GM12878 (cell line): ENCODE results near the gene CREG2. TPM values are rescaled to one million over a fixed set of nuclear protein-coding genes. Genes with fewer than 3 reads are reported as not detected.

Source experiments
- ATAC-seq: fragments of 200-7000 bp; cut with Tn5 transposase; 3 replicates; pipeline ENCODE4 v1.9.1; 2020; ENCODE audit warnings: mild to moderate bottlenecking, moderate library complexity
- BruUV-seq: library from RNA; stranded (reverse); fragments of 400-500 nt; replicated peaks from 2 replicates; lab custom pipeline; 2021; lab: Mats Ljungman, UMichigan
- CTCF ChIA-PET: fragments of 300-600 bp; sonication (Branson Sonifier 250); formaldehyde crosslinking; extraction: SDS; loops from one replicate; lab custom pipeline; 2021; ENCODE audit warnings: inconsistent platforms; lab: Yijun Ruan, JAX
- POLR2A ChIA-PET: fragments of 350-600 bp; formaldehyde crosslinking; extraction: SDS; loops from one replicate; lab custom pipeline; 2021; ENCODE audit warnings: inconsistent platforms; lab: Charles Lee
- RAD21 ChIA-PET: fragments of 300-600 bp; sonication (Branson Sonifier 250); formaldehyde crosslinking; loops from one replicate; lab custom pipeline; 2023; ENCODE audit warnings: antibody characterized with exemption; ENCODE audit not compliant: unreplicated experiment; lab: Charles Lee
- SMC1A ChIA-PET: fragments of 300-600 bp; sonication (Branson Sonifier 250); formaldehyde crosslinking; loops from one replicate; lab custom pipeline; 2023; ENCODE audit not compliant: unreplicated experiment, uncharacterized antibody; lab: Charles Lee
- DNase-seq: peaks from one replicate; pipeline ENCODE4 v3.0.0-alpha.2; 2011; ENCODE audit warnings: low read depth, low spot score
- FAIRE-seq: peaks from 3 replicates; lab custom pipeline; 2011; peaks lifted over from hg19 to GRCh38; lab: Jason Lieb, UNC
- H2AFZ ChIP-seq: 2 replicates; pipeline ENCODE4 v1.6.0; 2011; ENCODE audit warnings: low read depth, low read length, control low read depth; ENCODE audit not compliant: control insufficient read depth
- H3K27ac ChIP-seq: 2 replicates; pipeline ENCODE4 v1.5.1; 2011; ENCODE audit warnings: control low read depth; ENCODE audit not compliant: control insufficient read depth, insufficient read depth
- H3K27me3 ChIP-seq, 2 experiments: replicated peaks in 1 of 2; 2 replicates each; pipeline versions ENCODE4 v1.6.0 to v1.6.1; 2011; ENCODE audit warnings: low read length in 1 of 2; ENCODE audit not compliant: control insufficient read depth in 2 of 2, insufficient read depth in 2 of 2
- H3K36me3 ChIP-seq, 2 experiments: 2 replicates each; pipeline ENCODE4 v1.5.1; 2011; ENCODE audit warnings: low read length in 1 of 2; ENCODE audit not compliant: control insufficient read depth in 2 of 2, insufficient read depth in 2 of 2
- H3K4me1 ChIP-seq: 2 replicates; pipeline ENCODE4 v1.6.1; 2011; ENCODE audit warnings: mild to moderate bottlenecking, low read length, moderate library complexity, mixed read lengths; ENCODE audit not compliant: control insufficient read depth, insufficient read depth
- H3K4me2 ChIP-seq: 2 replicates; pipeline ENCODE4 v1.6.0; 2011; ENCODE audit warnings: control low read depth; ENCODE audit not compliant: control insufficient read depth, insufficient read depth
- H3K4me3 ChIP-seq: fragments of 200-600 bp; sonication (generic); 2 replicates; pipeline ENCODE4 v1.5.1; 2016
- H3K79me2 ChIP-seq: 2 replicates; pipeline ENCODE4 v1.6.0; 2011; ENCODE audit warnings: low read length; ENCODE audit not compliant: control insufficient read depth, insufficient read depth
- H3K9ac ChIP-seq: 2 replicates; pipeline ENCODE4 v1.8.0; 2011; ENCODE audit warnings: low read length, control low read depth, mixed read lengths; ENCODE audit not compliant: control insufficient read depth, insufficient read depth
- H3K9me3 ChIP-seq: replicated peaks from 3 replicates; pipeline ENCODE4 v1.5.1; 2011; ENCODE audit warnings: mild to moderate bottlenecking, low read length; ENCODE audit not compliant: control insufficient read depth, insufficient read depth
- H4K20me1 ChIP-seq: 2 replicates; pipeline ENCODE4 v1.6.0; 2011; ENCODE audit not compliant: control insufficient read depth, insufficient read depth
- CBX5 ChIP-seq: sonication (generic); IDR thresholded peaks from 2 replicates; pipeline ENCODE4 v1.6.1; 2016; ENCODE audit warnings: low read depth, moderate library complexity, mild to moderate bottlenecking, inconsistent platforms
- CHD4 ChIP-seq: fragments of 200-600 bp; sonication (generic); IDR thresholded peaks from 2 replicates; pipeline ENCODE4 v1.6.1; 2016; ENCODE audit warnings: mild to moderate bottlenecking
- E2F4 ChIP-seq: IDR thresholded peaks from 2 replicates; pipeline ENCODE4 v1.6.1; 2012; ENCODE audit warnings: low read depth, low read length, improper control_type of control experiment
- ELK1 ChIP-seq: IDR thresholded peaks from 2 replicates; pipeline ENCODE4 v1.6.1; 2012; ENCODE audit warnings: low read depth, low read length, improper control_type of control experiment
- EP300 ChIP-seq, 2 experiments: fragments of 150-350 bp in 1 of 2; IDR thresholded peaks; 2 replicates each; pipeline ENCODE4 v1.6.1; 2011 to 2012; ENCODE audit warnings: low read depth in 2 of 2, low read length in 2 of 2, borderline replicate concordance in 1 of 2, improper control_type of control experiment in 1 of 2, inconsistent platforms in 1 of 2; ENCODE audit not compliant: control insufficient read depth in 1 of 2
- FOXK2 ChIP-seq: fragments of 450-650 bp; IDR thresholded peaks from 2 replicates; pipeline ENCODE4 v1.6.1; 2017; ENCODE audit warnings: mild to moderate bottlenecking, moderate library complexity
- GABPA ChIP-seq: IDR thresholded peaks from 2 replicates; pipeline ENCODE4 v1.6.1; 2014; ENCODE audit warnings: antibody characterized with exemption, low read depth, mild to moderate bottlenecking, inconsistent platforms
- HDAC2 ChIP-seq: fragments of 200-600 bp; sonication (generic); IDR thresholded peaks from 2 replicates; pipeline ENCODE4 v1.6.1; 2017
- IKZF1 ChIP-seq: fragments of 450-650 bp; conservative IDR thresholded peaks from 2 replicates; pipeline ENCODE4 v1.6.1; 2017; ENCODE audit warnings: antibody characterized with exemption, mild to moderate bottlenecking
- NFXL1 ChIP-seq: fragments of 450-650 bp; IDR thresholded peaks from 2 replicates; pipeline ENCODE4 v1.6.1; 2017; ENCODE audit warnings: antibody characterized with exemption, mild to moderate bottlenecking, borderline replicate concordance
- NR2C2 ChIP-seq: IDR thresholded peaks from 2 replicates; pipeline ENCODE4 v1.6.1; 2011; ENCODE audit warnings: borderline replicate concordance, low read depth; ENCODE audit not compliant: control insufficient read depth, insufficient read length
- PAX8 ChIP-seq: fragments of 450-650 bp; IDR thresholded peaks from 2 replicates; pipeline ENCODE4 v1.6.1; 2017; ENCODE audit warnings: mild to moderate bottlenecking, moderate library complexity
- RELA ChIP-seq: fragments of 450-650 bp; IDR thresholded peaks from 2 replicates; pipeline ENCODE4 v1.8.0; 2014; ENCODE audit warnings: borderline replicate concordance; ENCODE audit not compliant: partially characterized antibody
- RELB ChIP-seq: fragments of 450-650 bp; IDR thresholded peaks from 2 replicates; pipeline ENCODE4 v1.6.1; 2017; ENCODE audit warnings: low read depth, mild to moderate bottlenecking, moderate library complexity
- USF2 ChIP-seq: IDR thresholded peaks from 2 replicates; pipeline ENCODE4 v1.6.1; 2011; ENCODE audit warnings: low read depth, low read length, improper control_type of control experiment, borderline replicate concordance
- YBX1 ChIP-seq: fragments of 450-650 bp; IDR thresholded peaks from 2 replicates; pipeline ENCODE4 v1.6.1; 2016; ENCODE audit warnings: antibody characterized with exemption
- WGBS: methylation state at CpG from one replicate; pipeline ENCODE4 v1.1.6; 2016; ENCODE audit warnings: low lambda C conversion rate; ENCODE audit not compliant: insufficient replicate concordance, insufficient coverage; ENCODE audit errors: missing lambda C conversion rate; 5-methylcytosine and 5-hydroxymethylcytosine counted together
- in situ Hi-C: fragments of 300-500 bp; cut with MboI; formaldehyde crosslinking; loops from 9 replicates; pipeline ENCODE4 v1.14.3; 2018; ENCODE audit warnings: mixed read lengths
- intact Hi-C: fragments of 100-400 bp; cut with micrococcal nuclease; formaldehyde crosslinking; loops from one replicate; pipeline ENCODE4 v1.14.2; 2022; ENCODE audit not compliant: unreplicated experiment
- polyA plus RNA-seq, 11 experiments: library from polyadenylated mRNA; depleted of rRNA in 4 of 11; unstranded in 6 of 11; stranded (reverse) in 5 of 11; fragments of >200 nt; fragmentation: Nextera tagmentation in 4 of 11; fragmentation: Illumina TruSeq in 1 of 11; extraction: Ambion mirVana in 4 of 11; extraction: Trizol in 1 of 11; gene quantifications; 1 replicate in 1 of 11; 2 replicates in 10 of 11; pipeline versions ENCODE4 v1.2.1 to v1.2.3, GENCODE V29; 2011 to 2016; ENCODE audit warnings: inconsistent platforms in 2 of 11, missing spikeins in 2 of 11, low read depth in 1 of 11
- total RNA-seq, 4 experiments: library from RNA; depleted of rRNA in 3 of 4; stranded (reverse); fragments of >200 nt in 3 of 4; fragmentation: Illumina TruSeq in 1 of 4; extraction: Trizol in 1 of 4; gene quantifications; 2 replicates each; pipeline versions ENCODE4 v1.2.1 to v1.2.3, GENCODE V29; 2013 to 2021

Gene CREG2
- total and polyA plus RNA-seq, 10 of the 15 experiments (the other 5 are each of a cell fraction or from before 2014, with no cell fraction given), result not detected

GRCh38 chr2:101415884-101416283 is 28.6 kb upstream of the CREG2 start (continued):
- TF ChIP-seq E2F4 (no peak), HDAC2 (no peak), PAX8 (no peak), NFXL1 (no peak), CBX5 (no peak), GABPA (no peak), IKZF1 (no peak), RELB (no peak)

- ChIA-PET CTCF (no interaction called here), RAD21 (no interaction called here), POLR2A (no interaction called here), SMC1A (no interaction called here)
- no peak overlapping the region for H3K27ac ChIP-seq
- H3K27me3 ChIP-seq, result no peaks in the 10 kb centered on the region; a peak in 2 of 4 replicates
- no peaks in the 10 kb centered on the region for H3K36me3 ChIP-seq
- no peak overlapping the region for H3K9ac ChIP-seq
- no peak overlapping the region for H2AFZ ChIP-seq
- no peak overlapping the region for H3K4me3 ChIP-seq
- H3K79me2 ChIP-seq, result no peaks in the 10 kb centered on the region
- H4K20me1 ChIP-seq, result no peaks in the 10 kb centered on the region
- in situ Hi-C loops (loop anchor here (5.0 to 25.0 kb wide), 2 partner anchors 417 to 1047 kb away; partner anchors contain the start of gene SLC9A4), intact Hi-C loops (loop anchor here (10.0 kb wide), 1 partner anchor 460 kb away; no protein-coding TSS in a partner anchor)
- BruUV-seq, result no TSS peak
- ATAC-seq (no peak), FAIRE-seq (no peak), DNase-seq (no peak)
- no peaks in the 10 kb centered on the region for H3K9me3 ChIP-seq
- no peak overlapping the region for H3K4me2 ChIP-seq
- H3K4me1 ChIP-seq, result no peaks in the 10 kb centered on the region
- 59% methylated on average over 2 of the region's 2 CpGs for WGBS
- TF ChIP-seq YBX1 (no peak), RELA (no peak), NR2C2 (no peak), ELK1 (no peak), EP300 (IDR thresholded peaks at IDR 0.05; ENCODE audit: borderline replicate concordance in 1 of 2, control insufficient read depth in 1 of 2, low read depth in 2 of 2, low read length in 2 of 2) (no peak), USF2 (no peak), FOXK2 (no peak), CHD4 (no peak), CBX5 (no peak)
Measured at GRCh38 chr2:101415220-101415619, 27.9 kb upstream of the CREG2 start.
